HL-60/S4 treated with phorbol 12-myristate 13-acetate at 8.2 ng/mL for 4 days and 3 days (cell line): ENCODE results near the gene RPS3A.
"Not testable (repeated sequence)": the region's sequence is repeated elsewhere in the genome, so short reads cannot be mapped to it uniquely, and the experiment has no call there.

Experiments
- in situ Hi-C: fragments of 300-500 bp; cut with MboI; formaldehyde crosslinking; loops from 2 replicates; pipeline ENCODE4 v1.15.0; 2022; ENCODE audit warnings: low sequenced_read_pairs

RPS3A gene

GRCh38 chr4:151114338-151114737 lies 14.9 kb downstream of the RPS3A start:
- in situ Hi-C loops, result no loop called here

- in situ Hi-C loops, result no loop called here
Observed at GRCh38 chr4:151114986-151115385, 15.6 kb downstream of the RPS3A start.

- in situ Hi-C loops, result no loop called here
Observed at GRCh38 chr4:151117371-151117962, 18.0 kb downstream of the RPS3A start.

GRCh38 chr4:151129796-151130195 lies 30.4 kb downstream of the RPS3A start:
- in situ Hi-C loops, result no loop called here

GRCh38 chr4:151133311-151133710 lies 33.9 kb downstream of the RPS3A start:
- in situ Hi-C loops, result no loop called here

- in situ Hi-C loops, result not testable (repeated sequence)
Observed at GRCh38 chr4:151136048-151136447, 36.6 kb downstream of the RPS3A start.

GRCh38 chr4:151139814-151140213 lies 40.4 kb downstream of the RPS3A start:
- in situ Hi-C loops, result no loop called here

- in situ Hi-C loops, result no loop called here
Observed at GRCh38 chr4:151142758-151143157, 43.3 kb downstream of the RPS3A start.

- in situ Hi-C loops, result no loop called here
Observed at GRCh38 chr4:151143162-151143561, 43.7 kb downstream of the RPS3A start.

- in situ Hi-C loops, result no loop called here
Observed at GRCh38 chr4:151143811-151144210, 44.4 kb downstream of the RPS3A start.

- in situ Hi-C loops, result no loop called here
Observed at GRCh38 chr4:151144329-151145072, 45.1 kb downstream of the RPS3A start.

- in situ Hi-C loops, result no loop called here
Observed at GRCh38 chr4:151147000-151147399, 47.6 kb downstream of the RPS3A start.

GRCh38 chr4:151148261-151148660 lies 48.8 kb downstream of the RPS3A start:
- in situ Hi-C loops, result no loop called here

GRCh38 chr4:151150821-151151580 lies 51.6 kb downstream of the RPS3A start:
- in situ Hi-C loops, result no loop called here

- in situ Hi-C loops, result no loop called here
Observed at GRCh38 chr4:151152028-151152427, 52.6 kb downstream of the RPS3A start.

GRCh38 chr4:151153585-151153984 lies 54.2 kb downstream of the RPS3A start:
- in situ Hi-C loops, result no loop called here
